GM11168 (cell line): Measurements from ENCODE around the gene TBC1D7.

Experiments used
- in situ Hi-C: fragments of 300-500 bp; cut with MboI; formaldehyde crosslinking; loops from one replicate; pipeline ENCODE4 v1.12.0; 2022; ENCODE audit warnings: low sequenced_read_pairs; ENCODE audit not compliant: unreplicated experiment

TBC1D7 gene

DNA sequence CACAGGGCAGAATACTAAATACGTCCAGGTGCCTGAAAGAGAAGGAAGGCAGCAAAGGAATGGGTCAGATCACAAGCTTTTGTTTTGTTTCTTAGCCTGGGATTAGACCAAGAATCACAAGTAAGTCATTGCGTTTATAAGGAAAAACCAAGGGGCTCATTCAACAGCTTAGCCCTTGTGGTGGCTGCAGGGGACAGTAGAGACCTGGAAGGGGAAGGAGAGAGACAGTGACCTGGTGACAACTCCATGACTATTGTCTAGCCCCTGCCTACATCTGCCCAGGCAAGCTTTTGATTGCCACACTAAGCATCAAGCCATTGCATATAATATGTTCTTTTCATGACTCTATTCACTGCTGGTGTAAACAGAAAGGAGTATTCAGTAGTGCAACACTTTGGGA lies 30.2 kb upstream of the TBC1D7 start:
- in situ Hi-C loops, result loop anchor here (10.0 kb wide), 1 partner anchor 66 kb away; no protein-coding TSS in a partner anchor

DNA sequence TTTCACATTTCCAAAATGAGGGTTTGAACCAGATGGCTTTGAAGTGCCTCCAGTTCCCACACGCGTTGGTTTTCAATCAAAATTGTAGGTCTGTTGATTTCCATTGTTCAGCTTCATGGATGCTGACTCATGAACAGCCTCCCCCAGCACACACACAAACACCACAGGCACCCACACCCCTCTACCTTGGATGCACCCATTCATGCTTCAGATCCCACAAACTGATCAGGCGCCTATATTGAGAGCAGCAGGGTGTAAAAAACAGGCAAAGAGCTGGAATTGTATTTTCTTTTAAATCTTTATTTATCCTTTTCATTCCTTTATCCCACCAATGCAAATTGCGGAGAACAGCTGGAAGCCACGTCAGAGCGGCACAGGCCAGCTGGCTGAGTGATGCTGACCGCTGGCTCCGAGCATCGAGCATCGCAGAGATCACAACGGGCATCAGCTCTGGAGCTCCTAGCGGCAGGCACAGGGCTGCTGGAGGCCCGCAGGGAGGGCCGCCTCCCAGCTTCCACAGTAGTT lies 29.3 kb upstream of the TBC1D7 start:
- in situ Hi-C loops, result loop anchor here (10.0 kb wide), 1 partner anchor 67 kb away; no protein-coding TSS in a partner anchor

- in situ Hi-C loops, result loop anchor here (10.0 kb wide), 1 partner anchor 69 kb away; no protein-coding TSS in a partner anchor
Observed at GRCh38 chr6:13355999-13356785, 27.9 kb upstream of the TBC1D7 start.

- in situ Hi-C loops, result loop anchor here (10.0 kb wide), 1 partner anchor 70 kb away; no protein-coding TSS in a partner anchor
Observed at GRCh38 chr6:13355043-13355945, 27.0 kb upstream of the TBC1D7 start.

DNA sequence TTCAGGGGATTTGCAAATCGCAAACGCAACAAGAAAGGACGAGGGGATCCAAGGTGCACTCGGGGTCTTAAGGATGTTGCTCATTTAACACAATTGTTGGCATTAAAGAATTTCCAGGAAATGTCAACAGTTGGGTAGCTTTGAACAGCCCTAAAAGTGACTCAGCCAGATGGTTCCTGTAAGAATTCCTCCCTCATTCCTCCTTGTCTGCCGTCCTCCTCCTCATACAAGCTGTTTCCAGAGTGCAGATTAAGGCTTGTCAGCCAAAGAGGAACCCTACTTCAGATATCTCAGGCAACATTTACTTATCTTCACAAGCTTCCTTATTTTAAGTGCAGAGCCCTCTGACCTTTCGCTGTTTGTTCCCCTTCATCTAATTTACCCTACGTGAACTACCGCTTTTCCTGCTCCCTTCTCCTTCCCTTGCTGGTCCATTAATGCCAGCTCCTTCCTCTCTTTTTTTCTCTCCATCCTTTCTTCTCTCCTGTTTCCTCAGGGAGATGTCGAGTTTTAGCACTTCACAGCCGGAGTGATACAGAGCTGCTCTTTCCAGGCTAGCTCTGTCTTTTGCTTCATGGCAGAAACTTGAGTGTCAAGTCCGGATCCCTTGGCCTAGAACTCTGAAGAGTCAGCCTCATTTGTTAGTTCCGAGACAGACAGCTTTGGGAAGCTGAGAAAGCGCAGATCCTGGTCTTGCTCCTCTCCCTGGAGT lies 26.1 kb upstream of the TBC1D7 start:
- in situ Hi-C loops, result loop anchor here (10.0 kb wide), 1 partner anchor 70 kb away; no protein-coding TSS in a partner anchor

- in situ Hi-C loops, result loop anchor here (10.0 kb wide), 1 partner anchor 73 kb away; no protein-coding TSS in a partner anchor
Observed at GRCh38 chr6:13352165-13352564, 23.8 kb upstream of the TBC1D7 start.

GRCh38 chr6:13351271-13351670 lies 22.9 kb upstream of the TBC1D7 start:
- in situ Hi-C loops, result loop anchor here (10.0 kb wide), 1 partner anchor 74 kb away; no protein-coding TSS in a partner anchor

GRCh38 chr6:13349811-13350506 lies 21.6 kb upstream of the TBC1D7 start:
- in situ Hi-C loops, result loop anchor here (10.0 kb wide), 1 partner anchor 75 kb away; no protein-coding TSS in a partner anchor

- in situ Hi-C loops, result no loop called here
Observed at GRCh38 chr6:13348334-13349113, 20.2 kb upstream of the TBC1D7 start.

- in situ Hi-C loops, result no loop called here
Observed at GRCh38 chr6:13346245-13346644, 17.9 kb upstream of the TBC1D7 start.

DNA sequence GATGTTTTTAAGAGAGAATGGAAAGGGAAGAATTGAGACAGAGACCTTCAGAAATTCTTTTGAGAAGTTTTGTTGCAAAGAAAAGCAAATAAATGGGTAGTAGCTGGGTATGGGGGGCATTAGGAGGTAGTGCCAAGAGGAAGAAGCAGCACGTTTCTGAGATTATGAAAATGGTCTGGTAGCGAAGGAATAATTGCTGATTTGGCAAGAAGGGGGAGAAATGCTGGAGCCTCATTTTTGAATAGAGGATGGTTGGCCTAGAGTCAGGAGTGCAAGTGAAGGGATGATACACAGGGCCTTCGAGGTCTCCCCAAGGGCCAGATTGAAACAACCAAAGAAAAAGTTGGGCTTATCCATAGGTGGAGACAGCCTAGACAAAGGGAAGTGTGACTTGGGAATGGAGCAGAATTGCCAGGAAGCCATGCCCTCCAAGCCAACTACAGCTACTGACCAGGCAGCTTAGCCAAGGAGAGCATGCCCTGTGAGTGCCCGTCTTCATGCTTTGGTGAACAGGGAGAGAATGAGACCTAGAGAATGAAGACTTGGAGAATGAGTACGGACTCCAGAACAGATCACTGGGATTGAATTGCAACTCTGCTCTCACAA lies 14.2 kb upstream of the TBC1D7 start:
- in situ Hi-C loops, result loop anchor here (5.0 kb wide), 1 partner anchor 190 kb away; no protein-coding TSS in a partner anchor

DNA sequence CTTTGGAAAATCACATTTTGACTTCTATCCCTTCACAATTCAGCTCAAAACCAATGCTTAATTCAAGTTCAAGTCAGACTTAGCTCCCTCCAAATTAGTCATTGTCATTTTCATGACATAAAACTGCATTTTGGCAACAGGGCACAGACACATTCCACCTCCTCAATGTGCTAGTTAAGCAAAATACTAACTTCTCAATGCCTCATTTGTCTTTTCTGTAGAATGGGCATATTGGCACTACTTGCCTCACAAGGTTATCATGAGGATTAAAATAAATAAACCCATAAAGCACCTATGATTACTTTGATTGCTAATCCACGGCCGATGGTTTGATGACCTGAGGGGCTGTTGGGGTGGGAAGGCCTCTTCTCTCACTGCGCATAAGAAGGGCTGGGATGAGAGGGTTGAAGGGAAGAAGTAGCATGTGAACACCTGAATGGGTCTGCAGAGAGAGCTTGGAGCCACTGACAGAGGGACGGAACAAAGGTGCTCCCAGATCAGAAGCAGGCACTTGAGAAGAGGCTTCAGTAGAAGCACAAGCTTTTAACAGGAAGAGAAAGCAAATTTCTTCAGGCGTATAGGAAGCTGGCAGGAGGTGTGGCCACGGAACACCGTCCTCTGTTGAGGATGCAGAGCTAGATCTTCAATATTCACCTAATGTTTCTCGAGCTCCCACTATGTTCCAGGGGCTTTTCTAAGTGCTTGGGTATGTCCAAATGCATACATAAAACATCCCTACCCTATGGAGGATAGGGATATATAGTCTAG lies 11.7 kb upstream of the TBC1D7 start:
- in situ Hi-C loops, result loop anchor here (5.0 to 10.0 kb wide), 3 partner anchors 145 to 435 kb away; no protein-coding TSS in a partner anchor

DNA sequence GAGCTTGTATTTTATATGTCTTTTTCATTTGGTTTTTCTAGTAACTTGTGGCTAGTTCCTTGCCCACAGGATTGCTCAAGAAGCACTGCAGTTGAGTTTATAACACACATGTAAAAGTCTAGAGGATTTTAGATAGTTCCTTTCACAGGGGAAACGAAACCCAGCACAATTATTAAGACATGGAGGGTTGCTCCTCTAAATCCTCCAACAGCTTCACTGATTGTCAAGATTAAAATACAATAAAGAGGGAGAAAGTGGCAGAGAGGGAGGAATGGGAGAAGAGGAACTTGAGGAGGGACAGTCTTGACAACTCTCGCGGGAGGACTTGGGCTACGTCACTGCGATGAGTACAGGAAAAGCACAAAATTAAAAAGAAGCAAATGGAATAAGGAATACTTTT lies 9.7 kb upstream of the TBC1D7 start:
- in situ Hi-C loops, result loop anchor here (10.0 kb wide), 2 partner anchors 143 to 433 kb away; no protein-coding TSS in a partner anchor

- in situ Hi-C loops, result loop anchor here (10.0 kb wide), 2 partner anchors 142 to 432 kb away; no protein-coding TSS in a partner anchor
Observed at GRCh38 chr6:13336553-13336952, 8.2 kb upstream of the TBC1D7 start.

DNA sequence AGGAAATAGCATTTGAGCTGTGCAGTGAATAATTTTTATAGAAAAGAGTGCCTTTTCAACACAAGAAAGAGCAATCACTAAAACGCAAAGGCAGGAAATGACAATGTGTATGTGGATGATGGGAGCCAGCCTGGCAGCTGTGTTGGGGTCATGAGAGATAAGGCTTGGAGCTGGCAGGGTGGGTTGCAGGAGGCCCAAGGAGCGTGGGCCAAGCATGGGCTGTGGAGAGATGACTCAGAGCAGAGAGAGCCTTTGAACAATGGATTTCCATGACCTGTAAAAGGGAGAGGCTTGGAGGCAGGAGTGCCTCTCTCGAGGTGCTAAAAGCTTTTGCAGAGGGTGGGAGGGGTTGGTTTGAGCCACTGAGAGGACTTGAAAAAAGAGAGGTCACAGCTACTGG lies 6.6 kb upstream of the TBC1D7 start:
- in situ Hi-C loops, result loop anchor here (10.0 kb wide), 2 partner anchors 140 to 430 kb away; no protein-coding TSS in a partner anchor

DNA sequence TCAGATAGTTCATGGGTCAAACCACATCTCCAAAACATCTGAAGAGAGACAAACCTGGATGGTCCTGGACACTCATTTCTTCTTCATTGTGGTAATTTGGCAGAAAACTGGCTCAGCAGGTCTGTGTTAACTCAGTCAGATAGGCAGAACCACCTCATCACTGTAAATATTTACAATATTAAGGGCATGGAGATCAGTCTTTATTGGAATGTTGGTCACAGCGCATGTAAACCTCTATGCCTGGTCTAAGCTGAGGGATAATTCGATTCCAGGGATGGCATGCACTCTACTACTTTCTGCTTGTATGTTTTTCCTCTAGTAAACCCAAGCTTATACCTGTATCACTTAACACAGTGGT lies 4.0 kb upstream of the TBC1D7 start:
- in situ Hi-C loops, result loop anchor here (10.0 kb wide), 2 partner anchors 138 to 428 kb away; no protein-coding TSS in a partner anchor
